GM12878 (cell line): ENCODE results near the gene DNMT1. TPM values are rescaled to one million over a fixed set of nuclear protein-coding genes. Genes with fewer than 3 reads are reported as not detected.

ENCODE experiments used
- ATF7 ChIP-seq: fragments of 450-650 bp; IDR thresholded peaks from 2 replicates; pipeline ENCODE4 v1.6.1; 2016; ENCODE audit warnings: low read depth, mild to moderate bottlenecking
- HDAC2 ChIP-seq: fragments of 200-600 bp; sonication (generic); IDR thresholded peaks from 2 replicates; pipeline ENCODE4 v1.6.1; 2017
- RCOR1 ChIP-seq: conservative IDR thresholded peaks from 2 replicates; pipeline ENCODE4 v1.6.1; 2012; ENCODE audit warnings: low read depth, low read length, improper control_type of control experiment
- TAF1 ChIP-seq: IDR thresholded peaks from 2 replicates; pipeline ENCODE4 v1.6.1; 2011; ENCODE audit warnings: mild to moderate bottlenecking, low read depth, low read length, borderline replicate concordance
- ZBED1 ChIP-seq: IDR thresholded peaks from 2 replicates; pipeline ENCODE4 v1.6.1; 2016; ENCODE audit warnings: borderline replicate concordance
- ZZZ3 ChIP-seq: IDR thresholded peaks from 2 replicates; pipeline ENCODE4 v1.6.1; 2011; ENCODE audit warnings: low read depth; ENCODE audit not compliant: control insufficient read depth, insufficient read length
- polyA plus RNA-seq, 11 experiments: library from polyadenylated mRNA; depleted of rRNA in 4 of 11; unstranded in 6 of 11; stranded (reverse) in 5 of 11; fragments of >200 nt; fragmentation: Nextera tagmentation in 4 of 11; fragmentation: Illumina TruSeq in 1 of 11; extraction: Ambion mirVana in 4 of 11; extraction: Trizol in 1 of 11; gene quantifications; 1 replicate in 1 of 11; 2 replicates in 10 of 11; pipeline versions ENCODE4 v1.2.1 to v1.2.3, GENCODE V29; 2011 to 2016; ENCODE audit warnings: inconsistent platforms in 2 of 11, missing spikeins in 2 of 11, low read depth in 1 of 11
- total RNA-seq, 4 experiments: library from RNA; depleted of rRNA in 3 of 4; stranded (reverse); fragments of >200 nt in 3 of 4; fragmentation: Illumina TruSeq in 1 of 4; extraction: Trizol in 1 of 4; gene quantifications; 2 replicates each; pipeline versions ENCODE4 v1.2.1 to v1.2.3, GENCODE V29; 2013 to 2021
- TF ChIP-seq, protein P1 (sequence below): IDR thresholded peaks from 2 replicates; pipeline ENCODE4 v1.6.1; 2012; ENCODE audit warnings: low read depth, low read length, improper control_type of control experiment
- TF ChIP-seq, protein P2 (sequence below): fragments of 450-650 bp; formaldehyde crosslinking; IDR thresholded peaks from 2 replicates; pipeline ENCODE4 v1.4.0; 2020; ENCODE audit warnings: mild to moderate bottlenecking, moderate library complexity
- TF ChIP-seq, protein P3 (sequence below), 3 experiments: IDR thresholded peaks in 2 of 3; conservative IDR thresholded peaks in 1 of 3; 2 replicates each; pipeline ENCODE4 v1.5.1; 2011; ENCODE audit warnings: low read depth in 3 of 3, low read length in 3 of 3, mild to moderate bottlenecking in 3 of 3, control low read depth in 2 of 3, moderate library complexity in 2 of 3, inconsistent platforms in 1 of 3, mixed read lengths in 1 of 3; ENCODE audit not compliant: control insufficient read depth in 2 of 3, insufficient read depth in 1 of 3; ENCODE audit errors: extremely low read depth in 1 of 3
- TF ChIP-seq, protein P4 (sequence below): IDR thresholded peaks from 2 replicates; pipeline ENCODE4 v1.6.1; 2011; ENCODE audit warnings: borderline replicate concordance, low read depth, mild to moderate bottlenecking, moderate library complexity, mixed read lengths, low read length; ENCODE audit not compliant: insufficient read depth; ENCODE audit errors: extremely low read length
- TF ChIP-seq, protein P5 (sequence below): fragments of 450-650 bp; IDR thresholded peaks from 2 replicates; pipeline ENCODE4 v1.6.1; 2017; ENCODE audit warnings: mild to moderate bottlenecking, moderate library complexity
- TF ChIP-seq, protein P6 (sequence below): fragments of 450-650 bp; IDR thresholded peaks from 2 replicates; pipeline ENCODE4 v1.6.1; 2016; ENCODE audit warnings: mild to moderate bottlenecking, moderate library complexity, borderline replicate concordance

The DNMT1 gene
- total and polyA plus RNA-seq, 10 of the 15 experiments (the other 5 are each of a cell fraction or from before 2014, with no cell fraction given) = 70.0 to 290 (median 133) TPM

DNA sequence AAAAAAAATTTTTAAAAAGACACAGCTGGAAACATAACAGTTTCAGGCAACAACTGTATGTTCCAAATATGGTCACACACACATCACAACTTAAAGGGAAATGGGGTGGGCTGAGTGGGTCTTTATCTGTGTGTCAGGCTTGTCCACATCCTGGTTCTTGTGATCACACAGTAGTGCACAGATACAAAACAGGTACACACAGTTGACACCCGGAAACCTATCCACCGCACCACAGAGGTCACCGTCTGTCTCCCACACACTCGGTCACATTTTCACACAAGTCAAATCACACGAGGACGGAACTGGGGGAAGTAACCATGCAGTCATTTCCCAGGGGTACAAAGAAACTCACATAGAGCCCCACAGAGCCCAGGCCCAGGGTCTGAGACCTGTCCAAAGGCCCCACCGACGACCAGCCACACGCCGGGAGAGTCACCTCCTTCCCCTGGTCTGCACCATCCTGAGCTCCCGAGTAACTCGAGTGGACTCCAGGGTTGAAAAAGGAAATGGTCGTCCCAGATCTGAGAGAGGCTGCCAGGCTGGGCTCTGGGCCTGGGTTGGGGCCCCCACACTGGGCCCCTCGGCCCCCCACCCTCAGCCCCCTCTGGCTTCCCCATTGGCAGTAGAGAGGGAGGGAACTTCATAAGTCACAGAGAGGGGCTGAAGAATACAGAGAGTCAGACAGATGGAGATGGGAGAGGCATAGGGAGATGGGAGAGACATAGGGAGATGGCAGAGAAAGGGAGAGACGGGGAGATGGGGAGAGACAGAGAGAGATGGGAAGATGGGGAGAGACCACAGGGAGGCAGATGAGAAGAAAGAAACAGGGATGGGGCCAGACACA, 89.9 kb downstream of the DNMT1 start (continued):
- TF ChIP-seq, protein P1, sequence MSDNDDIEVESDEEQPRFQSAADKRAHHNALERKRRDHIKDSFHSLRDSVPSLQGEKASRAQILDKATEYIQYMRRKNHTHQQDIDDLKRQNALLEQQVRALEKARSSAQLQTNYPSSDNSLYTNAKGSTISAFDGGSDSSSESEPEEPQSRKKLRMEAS = peak; percentile 45; the same call in 1 of the 2 replicates
- TF ChIP-seq, protein P2, sequence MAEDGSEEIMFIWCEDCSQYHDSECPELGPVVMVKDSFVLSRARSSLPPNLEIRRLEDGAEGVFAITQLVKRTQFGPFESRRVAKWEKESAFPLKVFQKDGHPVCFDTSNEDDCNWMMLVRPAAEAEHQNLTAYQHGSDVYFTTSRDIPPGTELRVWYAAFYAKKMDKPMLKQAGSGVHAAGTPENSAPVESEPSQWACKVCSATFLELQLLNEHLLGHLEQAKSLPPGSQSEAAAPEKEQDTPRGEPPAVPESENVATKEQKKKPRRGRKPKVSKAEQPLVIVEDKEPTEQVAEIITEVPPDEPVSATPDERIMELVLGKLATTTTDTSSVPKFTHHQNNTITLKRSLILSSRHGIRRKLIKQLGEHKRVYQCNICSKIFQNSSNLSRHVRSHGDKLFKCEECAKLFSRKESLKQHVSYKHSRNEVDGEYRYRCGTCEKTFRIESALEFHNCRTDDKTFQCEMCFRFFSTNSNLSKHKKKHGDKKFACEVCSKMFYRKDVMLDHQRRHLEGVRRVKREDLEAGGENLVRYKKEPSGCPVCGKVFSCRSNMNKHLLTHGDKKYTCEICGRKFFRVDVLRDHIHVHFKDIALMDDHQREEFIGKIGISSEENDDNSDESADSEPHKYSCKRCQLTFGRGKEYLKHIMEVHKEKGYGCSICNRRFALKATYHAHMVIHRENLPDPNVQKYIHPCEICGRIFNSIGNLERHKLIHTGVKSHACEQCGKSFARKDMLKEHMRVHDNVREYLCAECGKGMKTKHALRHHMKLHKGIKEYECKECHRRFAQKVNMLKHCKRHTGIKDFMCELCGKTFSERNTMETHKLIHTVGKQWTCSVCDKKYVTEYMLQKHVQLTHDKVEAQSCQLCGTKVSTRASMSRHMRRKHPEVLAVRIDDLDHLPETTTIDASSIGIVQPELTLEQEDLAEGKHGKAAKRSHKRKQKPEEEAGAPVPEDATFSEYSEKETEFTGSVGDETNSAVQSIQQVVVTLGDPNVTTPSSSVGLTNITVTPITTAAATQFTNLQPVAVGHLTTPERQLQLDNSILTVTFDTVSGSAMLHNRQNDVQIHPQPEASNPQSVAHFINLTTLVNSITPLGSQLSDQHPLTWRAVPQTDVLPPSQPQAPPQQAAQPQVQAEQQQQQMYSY (CRISPR knock-in tag) = no peak
- TF ChIP-seq, protein P3, sequence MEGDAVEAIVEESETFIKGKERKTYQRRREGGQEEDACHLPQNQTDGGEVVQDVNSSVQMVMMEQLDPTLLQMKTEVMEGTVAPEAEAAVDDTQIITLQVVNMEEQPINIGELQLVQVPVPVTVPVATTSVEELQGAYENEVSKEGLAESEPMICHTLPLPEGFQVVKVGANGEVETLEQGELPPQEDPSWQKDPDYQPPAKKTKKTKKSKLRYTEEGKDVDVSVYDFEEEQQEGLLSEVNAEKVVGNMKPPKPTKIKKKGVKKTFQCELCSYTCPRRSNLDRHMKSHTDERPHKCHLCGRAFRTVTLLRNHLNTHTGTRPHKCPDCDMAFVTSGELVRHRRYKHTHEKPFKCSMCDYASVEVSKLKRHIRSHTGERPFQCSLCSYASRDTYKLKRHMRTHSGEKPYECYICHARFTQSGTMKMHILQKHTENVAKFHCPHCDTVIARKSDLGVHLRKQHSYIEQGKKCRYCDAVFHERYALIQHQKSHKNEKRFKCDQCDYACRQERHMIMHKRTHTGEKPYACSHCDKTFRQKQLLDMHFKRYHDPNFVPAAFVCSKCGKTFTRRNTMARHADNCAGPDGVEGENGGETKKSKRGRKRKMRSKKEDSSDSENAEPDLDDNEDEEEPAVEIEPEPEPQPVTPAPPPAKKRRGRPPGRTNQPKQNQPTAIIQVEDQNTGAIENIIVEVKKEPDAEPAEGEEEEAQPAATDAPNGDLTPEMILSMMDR (IDR thresholded peaks at IDR 0.05 in 2 of 3, conservative IDR thresholded peaks at IDR 0.05 in 1 of 3; ENCODE audit: control insufficient read depth in 2 of 3, extremely low read depth in 1 of 3, insufficient read depth in 1 of 3, low read depth in 3 of 3, low read length in 3 of 3) = no peak
- TF ChIP-seq ZBED1 (peak; percentile 89; the same call in 1 of the 2 replicates), TAF1 (no peak), ATF7 (peak; percentile 92), RCOR1 (0 out of 2 replicates have a peak, but pooled peaks have one; percentile 36), HDAC2 (no peak), ZZZ3 (no peak)
- TF ChIP-seq, protein P4, sequence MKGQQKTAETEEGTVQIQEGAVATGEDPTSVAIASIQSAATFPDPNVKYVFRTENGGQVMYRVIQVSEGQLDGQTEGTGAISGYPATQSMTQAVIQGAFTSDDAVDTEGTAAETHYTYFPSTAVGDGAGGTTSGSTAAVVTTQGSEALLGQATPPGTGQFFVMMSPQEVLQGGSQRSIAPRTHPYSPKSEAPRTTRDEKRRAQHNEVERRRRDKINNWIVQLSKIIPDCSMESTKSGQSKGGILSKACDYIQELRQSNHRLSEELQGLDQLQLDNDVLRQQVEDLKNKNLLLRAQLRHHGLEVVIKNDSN = no peak
- TF ChIP-seq, protein P5, sequence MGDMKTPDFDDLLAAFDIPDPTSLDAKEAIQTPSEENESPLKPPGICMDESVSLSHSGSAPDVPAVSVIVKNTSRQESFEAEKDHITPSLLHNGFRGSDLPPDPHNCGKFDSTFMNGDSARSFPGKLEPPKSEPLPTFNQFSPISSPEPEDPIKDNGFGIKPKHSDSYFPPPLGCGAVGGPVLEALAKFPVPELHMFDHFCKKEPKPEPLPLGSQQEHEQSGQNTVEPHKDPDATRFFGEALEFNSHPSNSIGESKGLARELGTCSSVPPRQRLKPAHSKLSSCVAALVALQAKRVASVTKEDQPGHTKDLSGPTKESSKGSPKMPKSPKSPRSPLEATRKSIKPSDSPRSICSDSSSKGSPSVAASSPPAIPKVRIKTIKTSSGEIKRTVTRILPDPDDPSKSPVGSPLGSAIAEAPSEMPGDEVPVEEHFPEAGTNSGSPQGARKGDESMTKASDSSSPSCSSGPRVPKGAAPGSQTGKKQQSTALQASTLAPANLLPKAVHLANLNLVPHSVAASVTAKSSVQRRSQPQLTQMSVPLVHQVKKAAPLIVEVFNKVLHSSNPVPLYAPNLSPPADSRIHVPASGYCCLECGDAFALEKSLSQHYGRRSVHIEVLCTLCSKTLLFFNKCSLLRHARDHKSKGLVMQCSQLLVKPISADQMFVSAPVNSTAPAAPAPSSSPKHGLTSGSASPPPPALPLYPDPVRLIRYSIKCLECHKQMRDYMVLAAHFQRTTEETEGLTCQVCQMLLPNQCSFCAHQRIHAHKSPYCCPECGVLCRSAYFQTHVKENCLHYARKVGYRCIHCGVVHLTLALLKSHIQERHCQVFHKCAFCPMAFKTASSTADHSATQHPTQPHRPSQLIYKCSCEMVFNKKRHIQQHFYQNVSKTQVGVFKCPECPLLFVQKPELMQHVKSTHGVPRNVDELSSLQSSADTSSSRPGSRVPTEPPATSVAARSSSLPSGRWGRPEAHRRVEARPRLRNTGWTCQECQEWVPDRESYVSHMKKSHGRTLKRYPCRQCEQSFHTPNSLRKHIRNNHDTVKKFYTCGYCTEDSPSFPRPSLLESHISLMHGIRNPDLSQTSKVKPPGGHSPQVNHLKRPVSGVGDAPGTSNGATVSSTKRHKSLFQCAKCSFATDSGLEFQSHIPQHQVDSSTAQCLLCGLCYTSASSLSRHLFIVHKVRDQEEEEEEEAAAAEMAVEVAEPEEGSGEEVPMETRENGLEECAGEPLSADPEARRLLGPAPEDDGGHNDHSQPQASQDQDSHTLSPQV = no peak
- TF ChIP-seq, protein P6, sequence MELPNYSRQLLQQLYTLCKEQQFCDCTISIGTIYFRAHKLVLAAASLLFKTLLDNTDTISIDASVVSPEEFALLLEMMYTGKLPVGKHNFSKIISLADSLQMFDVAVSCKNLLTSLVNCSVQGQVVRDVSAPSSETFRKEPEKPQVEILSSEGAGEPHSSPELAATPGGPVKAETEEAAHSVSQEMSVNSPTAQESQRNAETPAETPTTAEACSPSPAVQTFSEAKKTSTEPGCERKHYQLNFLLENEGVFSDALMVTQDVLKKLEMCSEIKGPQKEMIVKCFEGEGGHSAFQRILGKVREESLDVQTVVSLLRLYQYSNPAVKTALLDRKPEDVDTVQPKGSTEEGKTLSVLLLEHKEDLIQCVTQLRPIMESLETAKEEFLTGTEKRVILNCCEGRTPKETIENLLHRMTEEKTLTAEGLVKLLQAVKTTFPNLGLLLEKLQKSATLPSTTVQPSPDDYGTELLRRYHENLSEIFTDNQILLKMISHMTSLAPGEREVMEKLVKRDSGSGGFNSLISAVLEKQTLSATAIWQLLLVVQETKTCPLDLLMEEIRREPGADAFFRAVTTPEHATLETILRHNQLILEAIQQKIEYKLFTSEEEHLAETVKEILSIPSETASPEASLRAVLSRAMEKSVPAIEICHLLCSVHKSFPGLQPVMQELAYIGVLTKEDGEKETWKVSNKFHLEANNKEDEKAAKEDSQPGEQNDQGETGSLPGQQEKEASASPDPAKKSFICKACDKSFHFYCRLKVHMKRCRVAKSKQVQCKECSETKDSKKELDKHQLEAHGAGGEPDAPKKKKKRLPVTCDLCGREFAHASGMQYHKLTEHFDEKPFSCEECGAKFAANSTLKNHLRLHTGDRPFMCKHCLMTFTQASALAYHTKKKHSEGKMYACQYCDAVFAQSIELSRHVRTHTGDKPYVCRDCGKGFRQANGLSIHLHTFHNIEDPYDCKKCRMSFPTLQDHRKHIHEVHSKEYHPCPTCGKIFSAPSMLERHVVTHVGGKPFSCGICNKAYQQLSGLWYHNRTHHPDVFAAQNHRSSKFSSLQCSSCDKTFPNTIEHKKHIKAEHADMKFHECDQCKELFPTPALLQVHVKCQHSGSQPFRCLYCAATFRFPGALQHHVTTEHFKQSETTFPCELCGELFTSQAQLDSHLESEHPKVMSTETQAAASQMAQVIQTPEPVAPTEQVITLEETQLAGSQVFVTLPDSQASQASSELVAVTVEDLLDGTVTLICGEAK = peak; percentile 26; the same call in 1 of the 2 replicates
